ENCODE data around the gene TBC1D2B.

The TBC1D2B gene

DNA sequence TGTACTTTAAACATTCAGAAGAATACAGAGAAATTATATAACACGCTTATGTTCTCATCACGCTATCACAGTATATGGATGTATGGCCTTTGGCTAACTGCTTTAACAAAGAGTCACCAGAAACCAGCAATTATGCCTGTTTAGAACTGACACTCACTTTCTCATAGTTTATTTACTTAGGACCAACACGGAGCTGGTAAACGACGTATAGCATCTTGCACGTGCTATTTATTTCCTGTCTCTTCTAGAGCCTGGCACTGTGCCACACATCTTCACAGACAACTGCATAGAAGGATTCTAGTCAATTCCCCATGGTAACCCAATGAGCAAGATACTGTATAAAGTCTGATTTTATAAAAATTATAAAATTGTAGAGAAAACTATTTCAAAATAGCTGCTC lies 43.6 kb downstream of the TBC1D2B start (continued):
- TF ChIP-seq ZNF311 (tag by site-specific recombination; IDR thresholded peaks at IDR 0.05; ENCODE audit: borderline replicate concordance): no peak
- no peak for TF ChIP-seq ZNF837 (tag by site-specific recombination; IDR thresholded peaks at IDR 0.05)
- no peak for TF ChIP-seq HOXC10 (CRISPR knock-in tag; IDR thresholded peaks at IDR 0.05)
- TF ChIP-seq ZNF48 (tag by site-specific recombination; IDR thresholded peaks at IDR 0.05): no peak
- TF ChIP-seq ZNF623 (tag by site-specific recombination; IDR thresholded peaks at IDR 0.05): no peak

DNA sequence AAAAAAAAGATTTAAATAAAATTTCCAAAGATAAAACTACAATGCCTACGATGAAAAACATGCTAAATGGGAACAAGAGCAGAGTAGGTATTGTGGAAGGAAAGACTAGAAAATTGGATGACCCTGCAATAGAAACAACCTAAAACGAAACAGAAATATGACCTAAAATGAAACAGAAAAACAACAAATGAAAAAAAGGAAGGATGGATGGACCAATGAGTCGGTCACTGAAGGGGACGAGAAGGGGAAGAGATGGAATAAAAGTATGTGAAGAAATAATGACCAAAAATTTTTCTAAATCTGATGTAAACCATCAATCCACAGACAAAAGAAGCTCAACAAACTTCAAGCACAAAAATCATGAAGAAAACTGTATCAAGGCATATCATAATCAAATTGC lies 44.8 kb downstream of the TBC1D2B start:
- no peaks in the 10 kb centered on the region for H3K9me3 ChIP-seq (ENCODE audit: control insufficient read depth, insufficient read depth, low read depth, low read length)
- peaks cover 15 to 17% of the 10 kb centered on the region in 2 experiments for H3K36me3 ChIP-seq (ENCODE audit: control insufficient read depth in 2 of 2, insufficient read depth in 1 of 2, low read length in 2 of 2)
- H3K4me1 ChIP-seq (ENCODE audit: control insufficient read depth, insufficient read depth, low read length): peaks cover 25% of the 10 kb centered on the region
- TF ChIP-seq ZNF48 (tag by site-specific recombination; IDR thresholded peaks at IDR 0.05) (no peak), ZNF610 (tag by site-specific recombination; IDR thresholded peaks at IDR 0.05; ENCODE audit: borderline replicate concordance) (no peak), AEBP2 (tag by site-specific recombination; IDR thresholded peaks at IDR 0.05; ENCODE audit: borderline replicate concordance) (no peak), ZFP37 (tag by site-specific recombination; IDR thresholded peaks at IDR 0.05) (no peak), ZNF157 (tag by site-specific recombination; IDR thresholded peaks at IDR 0.05) (no peak), ZNF354C (tag by site-specific recombination; IDR thresholded peaks at IDR 0.05; ENCODE audit: borderline replicate concordance, low read depth) (no peak), ZNF433 (tag by site-specific recombination; IDR thresholded peaks at IDR 0.05; ENCODE audit: low read depth) (no peak), ZNF830 (tag by site-specific recombination; IDR thresholded peaks at IDR 0.05; ENCODE audit: low read depth) (no peak), ZBTB1 (tag by site-specific recombination; IDR thresholded peaks at IDR 0.05) (no peak), KLF10 (tag by site-specific recombination; IDR thresholded peaks at IDR 0.05) (no peak), ZSCAN5A (tag by site-specific recombination; IDR thresholded peaks at IDR 0.05) (no peak), ZNF239 (tag by site-specific recombination; IDR thresholded peaks at IDR 0.05) (no peak)
- TF ChIP-seq, protein P1, sequence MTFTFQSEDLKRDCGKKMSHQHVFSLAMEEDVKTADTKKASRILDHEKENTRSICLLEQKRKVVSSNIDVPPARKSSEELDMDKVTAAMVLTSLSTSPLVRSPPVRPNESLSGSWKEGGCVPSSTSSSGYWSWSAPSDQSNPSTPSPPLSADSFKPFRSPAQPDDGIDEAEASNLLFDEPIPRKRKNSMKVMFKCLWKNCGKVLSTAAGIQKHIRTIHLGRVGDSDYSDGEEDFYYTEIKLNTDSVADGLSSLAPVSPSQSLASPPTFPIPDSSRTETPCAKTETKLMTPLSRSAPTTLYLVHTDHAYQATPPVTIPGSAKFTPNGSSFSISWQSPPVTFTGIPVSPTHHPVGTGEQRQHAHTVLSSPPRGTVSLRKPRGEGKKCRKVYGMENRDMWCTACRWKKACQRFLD (tag by site-specific recombination; IDR thresholded peaks at IDR 0.05): no peak
- H3K27ac ChIP-seq (ENCODE audit: extremely low read depth, low read depth, low read length): no peak overlapping the region
- no peak overlapping the region for H3K4me3 ChIP-seq (ENCODE audit: low read depth, low read length)
- ChIA-PET POLR2A (no interaction called here), CTCF (interaction anchor here (0.8 kb wide), 1 partner anchor 239 kb away, joined by 3 read pairs; no protein-coding TSS in a partner anchor)

GRCh38 chr15:78024883-78025282 lies 52.6 kb downstream of the TBC1D2B start:
- ChIA-PET CTCF (no interaction called here), POLR2A (interaction anchor here (0.6 kb wide), 1 partner anchor 16 kb away, joined by 3 read pairs; no protein-coding TSS in a partner anchor)
- no peaks in the 10 kb centered on the region for H3K4me1 ChIP-seq (ENCODE audit: control insufficient read depth, insufficient read depth, low read length)
- no peaks in the 10 kb centered on the region for H3K9me3 ChIP-seq (ENCODE audit: control insufficient read depth, insufficient read depth, low read depth, low read length)
- peaks cover 24 to 71% of the 10 kb centered on the region in 2 experiments for H3K36me3 ChIP-seq (ENCODE audit: control insufficient read depth in 2 of 2, insufficient read depth in 1 of 2, low read length in 2 of 2)
- no peak overlapping the region for H3K27ac ChIP-seq (ENCODE audit: extremely low read depth, low read depth, low read length)
- no peak overlapping the region for H3K4me3 ChIP-seq (ENCODE audit: low read depth, low read length)
- no peak for TF ChIP-seq ZXDB (tag by site-specific recombination; IDR thresholded peaks at IDR 0.05)
- TF ChIP-seq ZNF146 (tag by site-specific recombination; IDR thresholded peaks at IDR 0.05): no peak
- TF ChIP-seq ZSCAN16 (tag by site-specific recombination; IDR thresholded peaks at IDR 0.05): no peak
- TF ChIP-seq ZNF239 (tag by site-specific recombination; IDR thresholded peaks at IDR 0.05): no peak
- no peak for TF ChIP-seq ZNF23 (tag by site-specific recombination; IDR thresholded peaks at IDR 0.05; ENCODE audit: borderline replicate concordance)
- TF ChIP-seq, protein P2, sequence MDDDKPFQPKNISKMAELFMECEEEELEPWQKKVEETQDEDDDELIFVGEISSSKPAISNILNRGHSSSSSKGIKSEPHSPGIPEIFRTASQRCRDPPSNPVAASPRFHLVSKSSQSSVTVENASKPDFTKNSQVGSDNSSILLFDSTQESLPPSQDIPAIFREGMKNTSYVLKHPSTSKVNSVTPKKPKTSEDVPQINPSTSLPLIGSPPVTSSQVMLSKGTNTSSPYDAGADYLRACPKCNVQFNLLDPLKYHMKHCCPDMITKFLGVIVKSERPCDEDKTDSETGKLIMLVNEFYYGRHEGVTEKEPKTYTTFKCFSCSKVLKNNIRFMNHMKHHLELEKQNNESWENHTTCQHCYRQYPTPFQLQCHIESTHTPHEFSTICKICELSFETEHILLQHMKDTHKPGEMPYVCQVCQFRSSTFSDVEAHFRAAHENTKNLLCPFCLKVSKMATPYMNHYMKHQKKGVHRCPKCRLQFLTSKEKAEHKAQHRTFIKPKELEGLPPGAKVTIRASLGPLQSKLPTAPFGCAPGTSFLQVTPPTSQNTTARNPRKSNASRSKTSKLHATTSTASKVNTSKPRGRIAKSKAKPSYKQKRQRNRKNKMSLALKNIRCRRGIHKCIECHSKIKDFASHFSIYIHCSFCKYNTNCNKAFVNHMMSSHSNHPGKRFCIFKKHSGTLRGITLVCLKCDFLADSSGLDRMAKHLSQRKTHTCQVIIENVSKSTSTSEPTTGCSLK (tag by site-specific recombination; IDR thresholded peaks at IDR 0.05): no peak
- no peak for TF ChIP-seq ZNF449 (tag by site-specific recombination; IDR thresholded peaks at IDR 0.05)
- no peak for TF ChIP-seq ZNF621 (tag by site-specific recombination; IDR thresholded peaks at IDR 0.05)
- TF ChIP-seq ZSCAN23 (tag by site-specific recombination; IDR thresholded peaks at IDR 0.05): no peak
- TF ChIP-seq, protein P3, sequence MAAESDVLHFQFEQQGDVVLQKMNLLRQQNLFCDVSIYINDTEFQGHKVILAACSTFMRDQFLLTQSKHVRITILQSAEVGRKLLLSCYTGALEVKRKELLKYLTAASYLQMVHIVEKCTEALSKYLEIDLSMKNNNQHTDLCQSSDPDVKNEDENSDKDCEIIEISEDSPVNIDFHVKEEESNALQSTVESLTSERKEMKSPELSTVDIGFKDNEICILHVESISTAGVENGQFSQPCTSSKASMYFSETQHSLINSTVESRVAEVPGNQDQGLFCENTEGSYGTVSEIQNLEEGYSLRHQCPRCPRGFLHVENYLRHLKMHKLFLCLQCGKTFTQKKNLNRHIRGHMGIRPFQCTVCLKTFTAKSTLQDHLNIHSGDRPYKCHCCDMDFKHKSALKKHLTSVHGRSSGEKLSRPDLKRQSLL (tag by site-specific recombination; IDR thresholded peaks at IDR 0.05): no peak

Data from HEK293 (cell line).